Skin epidermis (tissue), 12 donors: ENCODE results near the gene KANK2.
"Not testable (repeated sequence)": the region's sequence is repeated elsewhere in the genome, so short reads cannot be mapped to it uniquely, and the experiment has no call there.

ENCODE experiments used
- H3K27ac ChIP-seq, 21 experiments: fragments of 200-600 bp; sonication (generic) in 11 of 21; one replicate each; pipeline ENCODE4 v1.5.0; 2020; ENCODE audit warnings: mild to moderate bottlenecking in 3 of 21, inconsistent platforms in 2 of 21, moderate library complexity in 2 of 21
- H3K4me3 ChIP-seq, 7 experiments: fragments of 200-600 bp; sonication (generic) in 2 of 7; one replicate each; pipeline ENCODE4 v1.5.0; 2020; ENCODE audit warnings: inconsistent platforms in 2 of 7, mild to moderate bottlenecking in 2 of 7, moderate library complexity in 1 of 7

Gene KANK2

GRCh38 chr19:11179145-11179465 is 18.2 kb downstream of the KANK2 start:
- H3K4me3 ChIP-seq, result not testable (repeated sequence)
- peak overlapping the region in 1 of 21 experiments; percentile 54 for H3K27ac ChIP-seq

DNA sequence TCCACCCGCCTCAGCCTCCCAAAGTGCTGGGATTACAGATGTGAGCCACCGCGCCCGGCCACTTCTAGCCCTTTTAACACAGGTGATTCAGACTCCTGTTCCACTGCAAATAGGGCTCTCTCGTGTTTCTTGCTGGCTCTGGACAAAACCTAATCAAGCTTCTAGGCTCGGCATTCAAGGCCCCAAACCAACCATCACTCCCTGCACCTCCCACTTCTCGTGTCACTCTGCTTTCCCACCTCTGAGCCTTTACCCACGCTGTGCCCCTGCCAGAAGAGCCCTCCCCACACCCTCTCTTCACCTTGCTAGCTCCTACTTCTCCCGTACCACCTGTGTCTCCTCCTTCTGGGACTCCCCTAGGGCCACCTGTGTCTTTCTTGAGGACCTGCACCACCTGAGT is 19.8 kb downstream of the KANK2 start:
- Histone ChIP-seq H3K4me3 (no peak overlapping the region), H3K27ac (no peak overlapping the region)

- H3K4me3 ChIP-seq, result no peak overlapping the region
- no peak overlapping the region for H3K27ac ChIP-seq
Measured at GRCh38 chr19:11176466-11177193, 20.7 kb downstream of the KANK2 start.

DNA sequence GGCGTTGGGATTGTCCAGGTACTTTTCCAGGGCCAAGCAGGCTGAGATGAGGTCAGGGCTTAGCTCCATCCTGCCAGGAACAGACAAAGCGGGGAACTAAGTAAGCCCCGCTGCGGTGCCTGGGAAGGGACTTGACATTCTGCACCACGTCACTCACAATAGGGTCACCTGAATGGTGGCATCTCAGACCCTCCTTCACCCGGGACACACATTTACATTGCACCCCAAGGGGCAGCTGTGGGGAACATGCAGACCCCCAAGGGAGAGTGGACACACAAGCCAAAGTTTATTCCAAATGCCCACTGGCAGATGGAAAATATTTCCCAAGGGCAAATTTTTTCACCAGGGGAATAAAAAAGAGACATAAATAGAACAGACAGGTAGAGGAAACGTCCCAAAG is 21.4 kb downstream of the KANK2 start:
- Histone ChIP-seq H3K4me3 (no peak overlapping the region), H3K27ac (no peak overlapping the region)

GRCh38 chr19:11174336-11174735 is 23.0 kb downstream of the KANK2 start:
- H3K27ac ChIP-seq, result no peak overlapping the region
- no peak overlapping the region for H3K4me3 ChIP-seq

DNA sequence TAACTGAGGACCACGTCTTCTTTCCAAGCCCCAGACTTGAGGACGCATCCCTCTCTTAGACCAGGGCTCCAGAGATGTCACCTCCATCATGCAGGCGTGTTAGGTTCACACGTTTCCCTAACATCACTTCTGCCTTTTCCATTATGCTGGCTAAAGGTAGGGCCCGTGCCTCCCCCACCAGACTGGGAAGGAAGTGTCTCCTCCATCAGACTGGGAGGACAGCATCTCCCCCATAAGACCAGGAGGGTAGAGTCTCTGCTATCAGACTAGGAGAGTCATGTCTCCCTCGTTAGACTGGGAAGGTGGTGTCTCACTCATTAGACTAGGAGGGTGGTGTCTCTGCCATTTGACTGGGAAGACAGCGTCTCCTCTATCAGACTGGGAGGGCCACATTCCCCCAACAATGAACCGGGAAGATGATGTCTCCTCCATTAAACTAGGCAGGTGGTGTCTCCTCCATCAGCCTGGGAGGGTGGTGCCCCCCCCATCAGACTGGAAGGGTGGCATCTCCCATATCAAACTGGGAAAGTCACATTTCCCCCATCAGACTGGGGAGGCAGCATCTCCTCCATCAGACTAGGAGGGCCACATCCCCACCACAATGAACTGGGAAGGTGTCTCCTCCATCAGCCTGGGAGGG is 23.7 kb downstream of the KANK2 start:
- no peak overlapping the region for H3K27ac ChIP-seq
- no peak overlapping the region for H3K4me3 ChIP-seq

- no peak overlapping the region for H3K27ac ChIP-seq
- no peak overlapping the region for H3K4me3 ChIP-seq
Measured at GRCh38 chr19:11172576-11172975, 24.8 kb downstream of the KANK2 start.

GRCh38 chr19:11171144-11171543 is 26.2 kb downstream of the KANK2 start:
- Histone ChIP-seq H3K27ac (no peak overlapping the region), H3K4me3 (no peak overlapping the region)

GRCh38 chr19:11169896-11170678 is 27.3 kb downstream of the KANK2 start:
- no peak overlapping the region for H3K4me3 ChIP-seq
- no peak overlapping the region for H3K27ac ChIP-seq

DNA sequence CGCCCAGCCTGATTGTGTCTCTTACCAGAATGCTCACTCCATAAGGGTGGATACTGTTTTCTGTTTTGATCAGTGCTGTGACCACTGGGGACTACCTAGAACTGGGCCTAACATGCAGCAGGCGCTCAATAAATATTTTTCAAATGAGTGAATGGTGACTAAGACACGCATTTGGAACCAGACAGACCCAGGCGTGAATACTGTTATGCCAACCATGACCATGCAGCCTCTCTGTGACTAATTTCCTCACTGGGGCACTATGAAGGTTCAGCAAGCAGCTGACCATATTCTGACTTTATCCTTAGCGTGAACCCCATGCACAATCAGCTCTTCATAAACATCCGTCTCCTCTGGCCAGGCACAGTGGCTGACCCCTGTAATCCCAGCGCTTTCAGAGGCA is 28.8 kb downstream of the KANK2 start:
- Histone ChIP-seq H3K4me3 (no peak overlapping the region), H3K27ac (peak overlapping the region in 6 of 21 experiments; percentile 9 to 69 (median 42))

DNA sequence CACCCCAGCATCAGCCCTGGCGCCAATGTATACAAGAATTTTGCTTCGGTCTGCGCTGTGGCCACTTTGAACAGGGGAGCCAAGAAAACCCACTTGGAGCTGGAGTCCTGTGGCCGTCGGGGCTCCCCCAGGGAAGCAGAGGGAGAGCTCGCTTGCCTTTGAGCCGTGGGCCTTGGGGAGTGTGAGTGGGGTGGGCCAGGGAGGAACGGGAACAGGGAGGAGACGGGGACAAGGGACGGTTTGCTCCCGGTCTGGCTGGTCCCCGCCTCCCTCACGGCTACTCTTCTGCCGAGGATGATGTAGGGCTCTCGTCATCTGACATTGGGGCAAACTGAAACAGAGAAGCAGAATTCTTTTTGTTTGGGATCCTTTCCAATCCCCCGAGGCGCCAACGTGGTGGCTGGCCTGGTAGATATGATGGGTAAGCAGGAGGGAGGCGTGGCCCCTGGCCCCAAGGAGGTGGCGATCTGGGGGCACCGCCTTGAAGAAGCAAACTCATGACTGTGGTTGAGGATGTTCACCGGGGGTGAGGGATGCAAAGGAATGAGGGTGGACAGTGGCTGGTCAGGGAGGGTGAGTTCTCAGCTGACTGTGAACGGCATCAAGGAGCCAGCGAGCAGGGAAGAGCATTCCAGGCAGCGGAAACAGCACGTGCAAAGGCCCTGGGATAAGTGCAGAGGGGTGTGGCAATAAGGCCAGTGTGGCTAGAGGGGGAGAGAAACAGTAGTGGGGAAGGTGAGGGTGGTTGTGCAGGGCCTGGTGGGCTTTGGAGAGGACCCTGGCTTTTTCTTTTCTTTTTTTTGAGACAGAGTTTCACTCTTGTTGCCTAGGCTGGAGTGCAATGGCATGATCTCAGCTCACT is 30.8 kb downstream of the KANK2 start:
- H3K27ac ChIP-seq, result peak overlapping the region in 19 of 21 experiments; percentile 2 to 84 (median 50)

DNA sequence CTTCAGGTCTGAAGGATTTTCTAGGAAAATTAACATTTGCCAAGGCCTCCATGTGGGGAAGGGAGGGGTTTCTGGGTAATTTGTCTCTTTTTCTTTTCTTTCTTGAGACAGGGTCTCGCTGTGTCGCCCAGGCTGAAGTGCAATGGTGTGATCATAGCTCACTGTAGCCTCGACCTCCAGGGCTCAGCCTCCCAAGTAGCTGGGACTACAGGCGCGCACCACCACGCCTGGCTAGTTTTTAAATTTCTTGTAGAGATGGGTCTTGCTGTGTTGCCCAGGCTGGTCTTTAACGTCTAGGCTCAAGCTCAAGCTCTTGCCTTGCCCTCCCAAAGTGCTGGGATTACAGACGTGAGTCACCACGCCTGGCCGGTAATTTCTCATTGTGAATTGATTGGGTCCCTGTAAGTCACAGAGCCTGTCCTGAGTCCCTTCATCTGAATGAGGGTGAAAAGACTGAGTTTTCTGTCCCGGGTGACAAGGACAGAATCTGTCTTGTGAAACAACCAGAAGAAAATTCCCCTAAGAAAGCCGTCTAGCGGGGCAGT is 31.8 kb downstream of the KANK2 start:
- Histone ChIP-seq H3K4me3 (no peak overlapping the region), H3K27ac (peak overlapping the region in 20 of 21 experiments; percentile 6 to 84 (median 74))

More for the DNA sequence above, 30.8 kb downstream of the KANK2 start:
- no peak overlapping the region for H3K4me3 ChIP-seq

DNA sequence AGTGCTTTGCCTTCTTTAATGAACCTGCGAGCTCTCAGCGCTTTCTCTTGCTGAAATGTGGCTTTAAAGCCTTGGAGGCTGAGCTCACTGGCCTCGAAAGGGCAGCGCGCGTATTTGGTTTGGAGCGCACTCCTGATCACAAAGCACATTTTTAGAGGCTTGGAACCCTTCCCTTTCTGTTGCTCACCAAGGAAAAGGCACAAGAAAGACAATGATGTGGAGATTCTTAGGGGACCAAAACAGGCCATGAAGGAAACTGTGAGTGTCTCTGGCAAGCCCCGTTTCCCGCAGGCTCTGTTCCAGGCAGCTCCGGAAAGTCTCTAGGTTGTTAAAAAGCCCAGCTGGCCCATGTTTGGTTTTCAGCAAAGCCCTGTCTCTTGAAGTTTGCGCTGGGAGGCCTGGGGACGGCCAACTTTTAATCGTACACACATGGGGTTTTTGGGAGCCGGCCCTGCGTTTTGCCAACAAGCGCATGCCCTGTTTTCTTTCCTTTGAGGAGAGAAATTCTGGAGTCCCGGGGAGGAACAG is 32.4 kb downstream of the KANK2 start:
- Histone ChIP-seq H3K27ac (peak overlapping the region in 20 of 21 experiments; percentile 6 to 84 (median 74)), H3K4me3 (no peak overlapping the region)

DNA sequence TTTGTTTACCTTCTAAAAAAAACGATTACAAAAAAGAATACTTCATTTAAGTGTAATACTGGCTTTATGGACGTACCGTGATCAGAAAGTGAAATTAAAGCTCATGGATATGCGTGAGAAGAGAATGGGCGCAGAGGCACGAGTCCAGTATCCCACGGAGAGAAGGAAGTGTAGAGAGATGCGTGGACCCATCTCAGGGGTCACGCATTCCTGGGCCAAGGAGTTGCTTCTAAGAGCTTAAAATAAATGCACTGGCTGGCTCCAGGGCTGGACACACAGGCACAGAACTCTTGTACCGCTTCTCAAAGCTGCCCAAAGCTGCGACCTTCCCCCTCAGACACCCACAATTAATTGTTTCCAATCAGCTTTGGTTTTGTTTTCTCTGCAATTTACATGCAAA is 33.0 kb downstream of the KANK2 start:
- peak overlapping the region in 12 of 21 experiments; percentile 37 to 84 (median 80) for H3K27ac ChIP-seq

DNA sequence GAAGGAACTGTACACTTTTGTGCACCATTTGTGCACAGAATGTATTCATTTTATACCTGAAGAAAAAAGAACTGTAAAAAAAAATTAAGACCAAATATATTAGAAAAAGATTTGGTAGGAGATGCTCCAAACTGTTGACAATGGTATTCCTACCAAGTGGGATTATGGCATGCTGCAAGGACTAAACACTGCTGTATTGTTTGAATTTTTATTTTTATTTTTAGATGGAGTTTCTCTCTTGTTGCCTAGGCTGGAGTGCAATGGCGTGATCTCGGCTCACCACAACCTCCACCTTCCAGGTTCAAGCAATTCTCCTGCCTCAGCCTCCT is 36.9 kb downstream of the KANK2 start:
- H3K4me3 ChIP-seq, result not testable (repeated sequence)
- peak overlapping the region in 1 of 21 experiments; percentile 28 for H3K27ac ChIP-seq

More for the DNA sequence above, 33.0 kb downstream of the KANK2 start:
- no peak overlapping the region for H3K4me3 ChIP-seq

DNA sequence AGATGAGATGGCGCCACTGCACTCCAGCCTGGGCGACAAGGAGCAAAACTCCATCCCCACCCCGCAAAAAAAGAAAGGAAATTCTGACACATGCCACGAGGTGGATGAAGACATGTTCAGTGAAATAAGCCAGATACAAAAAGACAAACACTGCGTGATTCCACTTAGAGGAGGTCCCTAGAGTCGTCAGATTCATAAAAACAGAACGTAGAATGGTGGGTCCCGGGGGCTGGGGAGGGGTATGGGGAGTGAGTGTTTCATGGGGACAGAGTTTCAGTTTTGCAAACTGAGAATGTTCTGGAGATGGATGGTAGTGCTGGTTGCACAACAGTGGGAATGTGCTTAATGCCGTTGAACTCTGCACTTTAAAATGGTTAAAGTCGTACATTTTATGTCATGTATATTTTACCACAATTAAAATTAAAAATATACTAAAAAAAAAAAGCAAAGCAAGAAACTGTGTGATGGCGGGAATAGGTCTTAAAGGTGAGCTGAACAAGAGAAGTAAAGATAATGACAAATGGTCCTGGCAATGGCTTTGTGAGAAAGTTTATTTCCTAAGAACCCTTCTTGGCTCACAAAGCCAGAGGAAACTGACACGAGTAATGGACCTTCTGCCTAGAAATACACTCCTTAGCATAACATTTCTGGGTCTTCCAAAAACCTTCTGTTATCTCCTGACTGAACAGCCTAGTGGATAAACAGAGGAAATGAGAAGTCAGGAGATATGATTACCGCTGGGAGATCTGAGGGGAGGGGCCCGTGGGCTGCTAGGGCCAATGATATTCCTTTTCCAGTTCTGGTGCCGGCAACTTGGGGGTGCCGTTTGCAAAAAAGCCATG is 37.5 kb downstream of the KANK2 start:
- no peak overlapping the region for H3K4me3 ChIP-seq
- H3K27ac ChIP-seq, result peak overlapping the region in 2 of 21 experiments; percentile 28 to 31

GRCh38 chr19:11155373-11156120 is 41.8 kb downstream of the KANK2 start, which contains the start of gene SPC24:
Gene SPC24 (minus strand): TSS chr19:11155782. CDS start chr19:11155776, 6 bp downstream.
- Histone ChIP-seq H3K27ac (peak within 1 kb of the TSS in 14 of 21 experiments; percentile 6 to 79 (median 50)), H3K4me3 (peak within 1 kb of the TSS; percentile 50 to 70 (median 54))

GRCh38 chr19:11154683-11155047 is 42.7 kb downstream of the KANK2 start:
- H3K27ac ChIP-seq, result peak overlapping the region in 1 of 21 experiments; percentile 43
- peak overlapping the region in 4 of 7 experiments; percentile 51 to 70 (median 54) for H3K4me3 ChIP-seq
